GM19467 (cell line): ENCODE measurements around the gene CCNJ.
"Not testable (repeated sequence)": the region's sequence is repeated elsewhere in the genome, so short reads cannot be mapped to it uniquely, and the experiment has no call there.

ENCODE experiments used
- ATAC-seq: cut with Tn5 transposase; IDR thresholded peaks from one replicate; pipeline ENCODE4 v1.9.1; 2021; ENCODE audit warnings: mild to moderate bottlenecking, moderate library complexity; ENCODE audit not compliant: unreplicated experiment

Gene CCNJ

GRCh38 chr10:96043033-96043892, at the start of gene CCNJ:
CCNJ (plus strand) TSS chr10:96043583; CDS start chr10:96044394, 811 bp downstream.
- ATAC-seq: peak; percentile 87

DNA sequence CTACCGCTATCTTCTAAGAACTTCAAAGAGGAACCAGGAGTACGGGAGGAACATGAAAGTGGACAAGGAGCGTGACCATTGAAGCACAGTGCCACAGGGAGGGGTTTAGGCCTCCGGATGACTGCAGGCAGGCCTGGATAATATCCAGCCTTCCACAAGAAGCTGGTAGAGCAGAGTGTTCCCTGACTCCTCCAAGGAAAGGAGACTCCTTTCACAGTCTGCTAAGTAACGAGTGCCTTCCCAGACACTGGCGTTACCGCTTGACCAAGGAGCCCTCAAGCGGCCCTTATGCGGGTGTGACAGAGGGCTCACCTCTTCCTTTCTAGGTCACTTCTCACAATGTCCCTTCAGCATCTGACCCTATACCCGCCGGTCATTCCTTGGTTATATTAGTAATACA, 49.0 kb upstream of the CCNJ start:
- not testable (repeated sequence) for ATAC-seq

GRCh38 chr10:95998255-95998784, 45.1 kb upstream of the CCNJ start:
- ATAC-seq: no peak

DNA sequence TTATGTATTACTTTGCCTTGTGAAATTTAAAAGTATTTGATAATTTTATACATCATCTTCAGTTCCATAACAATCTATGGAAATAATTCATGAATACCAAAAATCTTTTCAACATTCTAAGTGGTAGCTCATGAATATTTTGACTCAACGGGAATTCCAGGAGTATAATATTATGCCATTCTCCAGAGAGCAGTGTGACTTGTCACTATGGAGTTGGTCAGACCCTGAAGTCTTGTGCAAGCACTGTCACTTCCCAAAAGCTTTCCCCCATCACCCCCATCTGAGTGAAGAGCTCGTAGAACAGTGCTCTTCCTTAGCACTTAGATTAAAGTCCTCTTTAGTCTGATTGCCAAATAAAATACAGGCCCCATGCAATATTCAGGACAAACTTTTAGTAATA, 29.4 kb upstream of the CCNJ start:
- ATAC-seq: no peak

DNA sequence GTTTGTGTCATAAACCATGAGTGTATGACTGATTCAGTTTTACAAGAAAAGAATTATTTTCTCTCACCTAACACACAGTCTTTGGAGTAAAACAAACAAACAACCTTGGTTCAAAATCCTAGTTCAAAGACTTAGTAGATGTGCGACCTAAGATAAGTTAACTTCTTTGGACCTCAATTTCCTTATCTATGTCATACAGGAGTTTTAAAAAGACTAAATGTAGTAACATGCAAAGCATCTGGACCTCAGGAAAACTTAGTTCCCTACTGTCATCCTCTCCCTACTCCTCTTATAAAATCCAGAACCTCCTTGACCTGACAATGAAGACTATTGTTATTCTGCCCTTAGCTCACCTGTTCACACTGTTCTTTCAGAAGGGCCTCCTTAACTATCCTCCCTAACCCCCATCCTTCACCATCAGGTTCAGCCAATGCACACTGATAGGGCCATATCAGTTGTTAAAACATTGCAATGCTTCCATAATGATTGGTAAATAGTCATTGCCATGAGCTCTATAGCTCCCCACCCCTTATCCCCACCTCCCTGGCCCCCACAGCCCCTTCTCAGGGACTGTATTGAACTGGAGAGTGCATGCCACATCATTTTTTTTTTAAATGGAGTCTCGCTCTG, 28.8 kb upstream of the CCNJ start:
- no peak for ATAC-seq

DNA sequence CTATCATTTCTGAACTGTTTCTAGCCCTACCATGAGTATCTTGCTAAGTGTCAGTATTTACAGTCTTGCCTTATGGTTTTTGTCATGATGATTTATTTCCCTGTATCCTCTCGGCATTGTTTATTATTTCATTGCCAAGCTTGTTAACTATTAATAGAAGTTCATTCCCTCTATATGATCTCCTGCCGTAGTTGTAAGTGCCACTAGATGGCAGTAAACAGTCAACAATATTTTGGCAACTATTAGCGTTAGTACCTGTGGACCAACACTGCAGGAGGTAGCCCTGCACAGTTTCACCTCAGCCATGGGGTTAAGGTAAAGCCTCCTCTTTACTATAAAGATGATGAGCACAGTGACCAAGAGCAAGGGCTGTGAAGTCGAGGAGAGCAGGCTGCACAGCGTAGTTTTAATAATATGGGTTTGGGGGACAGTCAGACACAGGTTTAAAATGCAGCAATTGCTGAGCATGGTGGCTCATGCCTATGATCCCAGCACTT, 26.1 kb upstream of the CCNJ start:
- peak; percentile 66 for ATAC-seq

- ATAC-seq: no peak
Observed at GRCh38 chr10:96021332-96021731, 22.1 kb upstream of the CCNJ start.

- no peak for ATAC-seq
Observed at GRCh38 chr10:96022739-96023138, 20.6 kb upstream of the CCNJ start.

DNA sequence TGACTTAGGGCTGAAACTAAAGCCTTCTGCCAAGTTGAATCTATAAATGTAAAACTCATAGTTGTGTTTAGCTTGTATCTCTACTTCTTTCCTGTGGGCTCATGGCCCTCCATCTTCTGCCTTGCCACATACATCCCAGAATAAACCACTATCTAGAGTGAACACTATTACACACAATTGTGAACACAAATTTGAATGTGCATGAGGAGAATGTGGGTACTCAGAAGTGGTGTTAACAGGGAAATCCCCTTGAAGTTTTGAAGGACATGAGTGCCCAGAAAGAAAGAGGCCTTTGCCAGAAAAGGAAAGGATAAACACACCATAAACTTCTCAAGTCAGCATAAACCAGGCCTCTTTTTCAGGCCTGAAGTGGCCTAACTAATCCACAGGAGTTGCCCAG, 20.2 kb upstream of the CCNJ start:
- ATAC-seq: no peak

DNA sequence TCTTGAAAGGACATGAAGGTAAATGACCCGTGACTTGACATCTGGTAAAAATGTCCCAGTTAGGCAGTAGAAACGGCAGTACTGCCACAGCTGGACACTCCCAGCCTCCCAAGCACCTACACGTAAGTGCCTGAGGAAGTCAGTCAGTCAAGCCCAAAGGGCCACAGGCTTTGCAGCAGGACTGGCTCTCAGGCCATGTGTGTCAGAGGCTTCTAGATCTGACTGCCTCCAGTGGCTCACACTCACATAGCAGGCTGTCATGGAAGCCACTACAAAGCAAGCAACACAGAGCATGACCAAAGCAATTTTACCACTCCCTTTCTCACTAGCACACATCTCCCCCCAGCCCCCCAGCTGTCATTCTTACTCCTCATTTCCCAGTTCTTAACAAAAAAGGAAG, 17.8 kb upstream of the CCNJ start:
- ATAC-seq: no peak

GRCh38 chr10:96034625-96035024, 8.8 kb upstream of the CCNJ start:
- ATAC-seq: no peak

GRCh38 chr10:96038476-96039387, 4.7 kb upstream of the CCNJ start:
- ATAC-seq: no peak

- ATAC-seq: no peak
Observed at GRCh38 chr10:96041146-96041545, 2.2 kb upstream of the CCNJ start.

GRCh38 chr10:96043893-96044715, 721 bp downstream of the CCNJ start:
- ATAC-seq: peak; percentile 23

GRCh38 chr10:96044736-96045135, 1.4 kb downstream of the CCNJ start:
- ATAC-seq: no peak

- no peak for ATAC-seq
Observed at GRCh38 chr10:96046546-96046945, 3.2 kb downstream of the CCNJ start.

- no peak for ATAC-seq
Observed at GRCh38 chr10:96047004-96047649, 3.7 kb downstream of the CCNJ start.

DNA sequence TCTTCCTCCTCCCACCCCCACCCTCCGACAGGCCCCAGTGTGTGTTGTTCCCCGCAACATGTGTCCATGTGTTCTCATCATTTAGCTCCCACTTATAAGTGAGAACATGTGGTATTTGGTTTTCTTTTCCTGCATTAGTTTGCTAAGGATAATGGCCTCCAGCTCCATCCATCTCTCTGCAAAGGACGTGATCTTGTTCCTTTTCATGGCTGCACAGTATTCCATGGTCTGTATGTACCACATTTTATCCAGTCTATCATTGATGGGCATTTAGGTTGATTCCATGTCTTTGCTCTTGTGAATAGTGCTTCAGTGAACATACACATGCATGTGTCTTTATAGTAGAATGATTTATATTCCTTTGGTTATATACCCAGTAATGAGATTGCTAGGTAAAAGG, 4.5 kb downstream of the CCNJ start:
- not testable (repeated sequence) for ATAC-seq

DNA sequence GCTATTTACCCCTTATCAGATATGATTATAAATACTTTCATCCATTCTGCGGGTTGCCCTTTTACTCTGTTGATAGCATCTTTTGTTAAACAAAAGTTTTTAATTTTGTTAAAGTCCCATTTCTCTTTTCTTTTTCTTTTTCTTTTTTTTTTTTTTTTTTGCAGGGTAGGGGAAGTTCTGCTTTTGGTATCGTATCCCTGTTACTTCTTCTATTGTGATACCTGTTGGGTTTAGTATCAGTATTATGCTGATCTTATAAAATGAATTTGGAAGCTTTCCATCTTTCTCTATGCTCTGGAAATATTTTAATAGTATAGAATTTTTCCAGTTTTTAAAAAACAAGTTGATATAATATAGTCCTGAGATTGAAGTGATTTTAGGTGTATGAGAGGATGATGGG, 6.0 kb downstream of the CCNJ start:
- no peak for ATAC-seq

DNA sequence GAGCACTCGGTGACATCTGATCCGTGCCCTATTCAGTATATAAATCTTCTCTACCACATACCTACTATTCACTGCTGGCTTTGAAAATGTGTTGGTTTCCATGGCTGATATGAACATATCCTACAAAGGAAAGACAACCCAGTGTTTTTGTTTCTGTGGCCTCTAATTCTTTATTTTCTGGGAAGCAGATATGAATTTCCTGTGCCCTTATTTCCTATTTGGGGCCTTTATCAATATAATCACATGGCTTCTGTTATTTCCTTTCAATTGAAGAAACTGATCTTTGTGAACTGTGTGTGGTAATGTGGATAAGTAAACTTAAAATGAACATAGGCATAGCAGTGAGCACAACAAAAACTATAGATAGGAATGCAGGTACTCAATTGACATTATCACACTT, 10.6 kb downstream of the CCNJ start:
- ATAC-seq: no peak
